Neuronal stem cell (in vitro differentiated cells): ENCODE measurements around the gene KRTAP29-1.

Experiments used
- DNase-seq: peaks from one replicate; pipeline ENCODE4 v3.0.0-alpha.2; 2013; ENCODE audit warnings: low spot score
- H2AFZ ChIP-seq: one replicate; pipeline ENCODE4 v1.6.1; 2013; ENCODE audit warnings: mild to moderate bottlenecking, low read length, inconsistent platforms
- H2AK5ac ChIP-seq: 2 replicates; pipeline ENCODE4 v1.6.1; 2013; ENCODE audit warnings: low read depth, mild to moderate bottlenecking, inconsistent platforms, low read length, moderate library complexity, mixed read lengths
- H2BK120ac ChIP-seq: 2 replicates; pipeline ENCODE4 v1.6.1; 2013; ENCODE audit warnings: low read depth, mild to moderate bottlenecking, inconsistent platforms, low read length, moderate library complexity, mixed read lengths
- H2BK12ac ChIP-seq: one replicate; pipeline ENCODE4 v1.6.1; 2013; ENCODE audit warnings: low read length, inconsistent platforms
- H2BK15ac ChIP-seq: 2 replicates; pipeline ENCODE4 v1.6.1; 2013; ENCODE audit warnings: mild to moderate bottlenecking, low read length, inconsistent platforms, mixed read lengths
- H2BK5ac ChIP-seq: one replicate; pipeline ENCODE4 v1.6.1; 2013; ENCODE audit warnings: inconsistent platforms, mild to moderate bottlenecking, low read length, moderate library complexity
- H3K14ac ChIP-seq: one replicate; pipeline ENCODE4 v1.6.1; 2013; ENCODE audit warnings: low read length, inconsistent platforms
- H3K18ac ChIP-seq: 2 replicates; pipeline ENCODE4 v1.6.1; 2013; ENCODE audit warnings: low read length, inconsistent platforms
- H3K23ac ChIP-seq: 2 replicates; pipeline ENCODE4 v1.6.1; 2013; ENCODE audit warnings: low read depth, mild to moderate bottlenecking, mixed read lengths, low read length, inconsistent platforms; ENCODE audit not compliant: poor library complexity
- H3K27ac ChIP-seq: replicated peaks from 3 replicates; pipeline ENCODE4 v1.5.1; 2013; ENCODE audit warnings: low read length, inconsistent platforms
- H3K27me3 ChIP-seq, 3 experiments: 2 replicates each; pipeline ENCODE4 v1.6.1; 2013; ENCODE audit warnings: low read length in 3 of 3, mild to moderate bottlenecking in 2 of 3, inconsistent platforms in 1 of 3, low read depth in 1 of 3, mixed read lengths in 1 of 3, moderate library complexity in 1 of 3; ENCODE audit not compliant: control insufficient read depth in 3 of 3, insufficient read depth in 3 of 3
- H3K36me3 ChIP-seq, 2 donors: replicated peaks in 1 of 2; 2 replicates each; pipeline ENCODE4 v1.6.1; 2013; ENCODE audit warnings: low read length in 2 of 2; ENCODE audit not compliant: control insufficient read depth in 2 of 2, insufficient read depth in 2 of 2
- H3K4ac ChIP-seq: 2 replicates; pipeline ENCODE4 v1.6.1; 2013; ENCODE audit warnings: inconsistent platforms, mild to moderate bottlenecking, low read length, moderate library complexity
- H3K4me1 ChIP-seq, 2 donors: 1 replicate in 1 of 2; 2 replicates in 1 of 2; pipeline ENCODE4 v1.6.1; 2013; ENCODE audit warnings: low read length in 2 of 2, low read depth in 1 of 2; ENCODE audit not compliant: control insufficient read depth in 2 of 2, insufficient read depth in 1 of 2
- H3K4me2 ChIP-seq: one replicate; pipeline ENCODE4 v1.6.1; 2013; ENCODE audit warnings: mild to moderate bottlenecking, low read length, inconsistent platforms; ENCODE audit not compliant: insufficient read depth, poor library complexity, severe bottlenecking
- H3K4me3 ChIP-seq, 2 donors: 2 replicates each; pipeline ENCODE4 v1.5.1; 2013; ENCODE audit warnings: low read length in 2 of 2, mild to moderate bottlenecking in 2 of 2, inconsistent platforms in 1 of 2, moderate library complexity in 1 of 2
- H3K79me1 ChIP-seq: one replicate; pipeline ENCODE4 v1.6.1; 2013; ENCODE audit warnings: low read depth, mild to moderate bottlenecking, inconsistent platforms, low read length, moderate library complexity
- H3K9ac ChIP-seq: one replicate; pipeline ENCODE4 v1.6.1; 2013; ENCODE audit warnings: mild to moderate bottlenecking, low read depth, low read length, inconsistent platforms; ENCODE audit not compliant: poor library complexity
- H3K9me3 ChIP-seq, 2 donors: replicated peaks in 1 of 2; 2 replicates each; pipeline versions ENCODE3 to v1.6.1; 2013; ENCODE audit warnings: low read length in 2 of 2, mild to moderate bottlenecking in 2 of 2, inconsistent platforms in 1 of 2, low read depth in 1 of 2, mixed read lengths in 1 of 2, moderate library complexity in 1 of 2; ENCODE audit not compliant: control insufficient read depth in 2 of 2, insufficient read depth in 1 of 2
- H4K8ac ChIP-seq: one replicate; pipeline ENCODE4 v1.6.1; 2013; ENCODE audit warnings: low read depth, mild to moderate bottlenecking, inconsistent platforms, low read length, moderate library complexity
- H4K91ac ChIP-seq: one replicate; pipeline ENCODE4 v1.6.1; 2013; ENCODE audit warnings: low read length, low read depth, mild to moderate bottlenecking, inconsistent platforms; ENCODE audit not compliant: poor library complexity
- WGBS, 2 donors: extraction: QIAGEN DNeasy Blood & Tissue Kit; methylation state at CpG; one replicate each; pipeline ENCODE4 v1.1.7; 2013; ENCODE audit warnings: missing lambda C conversion rate in 2 of 2, mixed read lengths in 1 of 2; ENCODE audit not compliant: insufficient read length in 2 of 2, insufficient replicate concordance in 1 of 2; ENCODE audit errors: extremely low coverage in 2 of 2; 5-methylcytosine and 5-hydroxymethylcytosine counted together

Gene KRTAP29-1

GRCh38 chr17:41302981-41303380 is 330 bp upstream of the KRTAP29-1 start:
- no CpG with 5 or more reads among the region's 4 CpGs for WGBS, 2 donors

DNA sequence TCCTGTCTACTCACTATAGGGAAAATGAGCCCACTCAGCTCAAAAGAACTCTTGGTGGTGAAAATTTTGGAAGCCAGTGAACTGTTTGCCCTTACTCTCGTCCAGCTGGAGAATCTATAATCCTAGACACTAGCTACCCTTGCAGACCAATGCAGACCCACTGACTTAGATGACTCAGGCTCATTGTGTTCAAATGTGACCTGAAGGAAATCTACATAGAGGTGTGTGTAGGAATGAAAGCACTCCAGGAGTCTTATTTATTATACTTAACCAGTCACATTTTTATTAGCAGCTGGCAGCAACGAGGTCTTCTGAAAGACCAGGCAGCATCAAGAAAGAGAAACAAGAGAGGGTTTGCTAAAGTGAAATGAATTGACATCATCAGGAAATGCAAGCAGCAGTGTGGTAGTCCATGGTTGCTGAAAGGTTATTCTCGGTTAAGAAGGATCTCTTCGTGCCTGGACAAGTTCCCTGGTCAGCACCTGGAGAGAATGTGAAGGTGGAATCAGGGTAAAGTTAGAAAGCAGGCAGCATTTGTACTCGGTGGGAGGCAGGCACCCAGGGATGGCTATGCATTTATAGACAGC is 1.4 kb downstream of the KRTAP29-1 start:
- Histone ChIP-seq H3K4me1 (no peaks in the 10 kb centered on the region), H4K91ac (no peak overlapping the region), H2BK12ac (no peak overlapping the region), H3K79me1 (no peaks in the 10 kb centered on the region), H3K23ac (no peak overlapping the region), H2AK5ac (peak overlapping the region; percentile 8), H3K18ac (no peak overlapping the region), H3K27ac (no peak overlapping the region), H3K4me2 (no peak overlapping the region), H2BK15ac (no peak overlapping the region), H4K8ac (no peak overlapping the region), H3K14ac (no peak overlapping the region), H2AFZ (no peak overlapping the region), H3K27me3 (no peaks in the 10 kb centered on the region), H3K9ac (no peak overlapping the region), H3K4ac (no peak overlapping the region), H2BK5ac (no peak overlapping the region), H3K4me3 (no peak overlapping the region), H3K36me3 (no peaks in the 10 kb centered on the region), H2BK120ac (no peak overlapping the region), H3K9me3 (no peaks in the 10 kb centered on the region)
- no peak for DNase-seq
- WGBS, 2 donors: no CpG with 5 or more reads among the region's 5 CpGs

More at GRCh38 chr17:41302981-41303380, 330 bp upstream of the KRTAP29-1 start:
- Histone ChIP-seq H3K27me3 (no peaks in the 10 kb centered on the region), H3K4me1 (peaks cover 0 to 1% of the 10 kb centered on the region in 2 donors), H2BK15ac (no peak overlapping the region), H3K79me1 (no peaks in the 10 kb centered on the region), H3K36me3 (no peaks in the 10 kb centered on the region), H3K9ac (no peak overlapping the region), H3K27ac (no peak overlapping the region), H3K4ac (no peak overlapping the region), H2BK12ac (no peak overlapping the region), H2AK5ac (no peak overlapping the region), H2AFZ (no peak overlapping the region), H4K8ac (no peak overlapping the region), H3K9me3 (no peaks in the 10 kb centered on the region), H2BK5ac (no peak overlapping the region), H3K23ac (no peak overlapping the region), H4K91ac (no peak overlapping the region), H3K14ac (no peak overlapping the region), H3K4me2 (no peak overlapping the region), H3K4me3 (no peak overlapping the region), H2BK120ac (no peak overlapping the region), H3K18ac (no peak overlapping the region)
- no peak for DNase-seq

GRCh38 chr17:41298458-41299135 is 4.1 kb downstream of the KRTAP29-1 start:
- H2BK15ac ChIP-seq: no peak overlapping the region

DNA sequence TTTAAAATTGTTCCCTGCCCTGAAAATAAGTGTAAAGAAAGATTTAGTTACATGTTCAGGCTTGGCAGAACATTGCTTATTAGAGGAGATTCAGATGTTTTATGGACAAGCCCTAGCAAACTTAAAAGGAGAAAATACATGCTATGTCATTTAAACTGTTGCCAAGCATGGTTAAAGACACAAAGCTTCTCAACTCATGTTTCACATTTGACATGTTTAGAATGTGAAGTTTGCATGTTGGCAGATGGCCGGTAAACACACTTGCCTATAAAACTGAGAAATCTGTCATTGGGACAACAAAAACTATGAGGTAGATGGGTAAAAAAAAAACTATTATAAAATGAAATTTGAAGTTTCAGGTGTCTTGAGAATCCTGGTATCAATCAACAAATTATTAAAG is 5.8 kb downstream of the KRTAP29-1 start:
- H3K4me3 ChIP-seq: no peak overlapping the region
- H3K4ac ChIP-seq: no peak overlapping the region
- H2BK5ac ChIP-seq: no peak overlapping the region
- no peak overlapping the region for H2BK12ac ChIP-seq
- no peak overlapping the region for H3K14ac ChIP-seq
- no peak for DNase-seq
- H3K4me2 ChIP-seq: no peak overlapping the region
- H4K8ac ChIP-seq: no peak overlapping the region
- no peak overlapping the region for H3K27ac ChIP-seq
- H2AFZ ChIP-seq: no peak overlapping the region
- no peak overlapping the region for H3K18ac ChIP-seq
- no peaks in the 10 kb centered on the region for H3K36me3 ChIP-seq
- no peak overlapping the region for H2BK120ac ChIP-seq
- H3K4me1 ChIP-seq: no peaks in the 10 kb centered on the region
- no peak overlapping the region for H4K91ac ChIP-seq
- no peak overlapping the region for H3K23ac ChIP-seq
- H3K9ac ChIP-seq: no peak overlapping the region
- H3K9me3 ChIP-seq: no peaks in the 10 kb centered on the region
- no peaks in the 10 kb centered on the region for H3K79me1 ChIP-seq
- H3K27me3 ChIP-seq: no peaks in the 10 kb centered on the region
- no peak overlapping the region for H2BK15ac ChIP-seq
- no CpG with 5 or more reads among the region's 1 CpG for WGBS, 2 donors
- H2AK5ac ChIP-seq: no peak overlapping the region

More at GRCh38 chr17:41298458-41299135, 4.1 kb downstream of the KRTAP29-1 start:
- H3K9ac ChIP-seq: no peak overlapping the region
- H2BK5ac ChIP-seq: no peak overlapping the region
- H3K9me3 ChIP-seq: no peaks in the 10 kb centered on the region
- no peak overlapping the region for H3K14ac ChIP-seq
- H4K8ac ChIP-seq: no peak overlapping the region
- no peak overlapping the region for H3K4me3 ChIP-seq
- no CpG with 5 or more reads among the region's 20 CpGs for WGBS, 2 donors
- no peak overlapping the region for H3K23ac ChIP-seq
- no peaks in the 10 kb centered on the region for H3K79me1 ChIP-seq
- H2BK12ac ChIP-seq: no peak overlapping the region
- H2AK5ac ChIP-seq: no peak overlapping the region
- no peaks in the 10 kb centered on the region for H3K27me3 ChIP-seq
- H3K18ac ChIP-seq: no peak overlapping the region
- DNase-seq: no peak
- H3K4me1 ChIP-seq: no peaks in the 10 kb centered on the region
- H2BK120ac ChIP-seq: no peak overlapping the region
- H3K4ac ChIP-seq: no peak overlapping the region
- H2AFZ ChIP-seq: no peak overlapping the region
- H4K91ac ChIP-seq: no peak overlapping the region
- H3K4me2 ChIP-seq: no peak overlapping the region
- H3K36me3 ChIP-seq: no peaks in the 10 kb centered on the region
- no peak overlapping the region for H3K27ac ChIP-seq
